Suppressor macrophage treated with lipopolysaccharide for 4 hours (primary cell): Measurements from ENCODE around the gene PDIK1L.

ENCODE experiments used
- DNase-seq: peaks from one replicate; pipeline ENCODE4 v3.0.0-alpha.2; 2020

The PDIK1L gene

GRCh38 chr1:26111530-26112406 is at the start of gene PDIK1L:
Gene PDIK1L, plus strand, starts transcription at chr1:26111824. Its CDS starts 2,485 bp downstream, at chr1:26114309.
- peak; percentile 98 for DNase-seq

GRCh38 chr1:26064553-26064952 is 47.1 kb upstream of the PDIK1L start:
- DNase-seq, result no peak

GRCh38 chr1:26066160-26066559 is 45.5 kb upstream of the PDIK1L start:
- DNase-seq, result no peak

GRCh38 chr1:26066857-26067256 is 44.8 kb upstream of the PDIK1L start:
- DNase-seq, result no peak

GRCh38 chr1:26067432-26067911 is 44.2 kb upstream of the PDIK1L start, which contains the start of gene TRIM63:
Gene TRIM63, minus strand, starts transcription at chr1:26067630. Its CDS starts 136 bp downstream, at chr1:26067494.
- DNase-seq, result no peak

- no peak for DNase-seq
These were observed 41.7 kb upstream of the PDIK1L start for GRCh38 chr1:26069941-26070295.

- no peak for DNase-seq
These were observed 41.2 kb upstream of the PDIK1L start for GRCh38 chr1:26070296-26070962.

- no peak for DNase-seq
These were observed 40.7 kb upstream of the PDIK1L start for GRCh38 chr1:26070963-26071342.

- no peak for DNase-seq
These were observed 39.3 kb upstream of the PDIK1L start for GRCh38 chr1:26072305-26072704.

- peak; percentile 21 for DNase-seq
These were observed 36.0 kb upstream of the PDIK1L start for GRCh38 chr1:26075421-26076144.

GRCh38 chr1:26077524-26077923 is 34.1 kb upstream of the PDIK1L start:
- DNase-seq, result no peak

GRCh38 chr1:26078286-26079177 is 33.1 kb upstream of the PDIK1L start:
- no peak for DNase-seq

GRCh38 chr1:26079178-26079563 is 32.5 kb upstream of the PDIK1L start:
- no peak for DNase-seq

GRCh38 chr1:26079960-26080814 is 31.4 kb upstream of the PDIK1L start:
- DNase-seq, result no peak

GRCh38 chr1:26081267-26082019 is 30.2 kb upstream of the PDIK1L start:
- no peak for DNase-seq

GRCh38 chr1:26082020-26082350 is 29.6 kb upstream of the PDIK1L start:
- no peak for DNase-seq

GRCh38 chr1:26083208-26083607 is 28.4 kb upstream of the PDIK1L start:
- no peak for DNase-seq

GRCh38 chr1:26084091-26084561 is 27.5 kb upstream of the PDIK1L start:
- no peak for DNase-seq

GRCh38 chr1:26084844-26085243 is 26.8 kb upstream of the PDIK1L start:
- no peak for DNase-seq

- DNase-seq, result no peak
These were observed 22.5 kb upstream of the PDIK1L start for GRCh38 chr1:26089125-26089524.

- no peak for DNase-seq
These were observed 20.7 kb upstream of the PDIK1L start for GRCh38 chr1:26090893-26091292.
